ENCODE measurements around the gene DNAH8.

The DNAH8 gene

DNA sequence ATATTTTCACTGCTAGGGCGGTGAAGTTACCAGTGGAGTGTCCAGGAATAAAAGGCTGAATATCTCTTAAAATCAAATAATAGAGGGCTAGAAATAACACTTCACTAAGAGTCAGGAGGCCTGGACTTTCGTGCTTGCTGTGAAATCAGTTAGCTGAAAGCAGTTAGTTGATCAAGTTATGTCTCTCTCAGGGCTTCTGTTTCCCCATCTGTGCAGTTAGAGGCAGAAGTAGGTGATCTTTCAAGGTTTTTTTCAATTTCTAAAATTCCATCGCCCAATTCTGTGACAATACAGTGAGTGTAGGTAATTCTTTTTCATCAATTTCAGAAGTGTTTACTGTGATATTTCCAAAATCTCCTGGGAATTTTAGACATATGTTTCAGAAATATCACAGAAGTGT lies 260.9 kb downstream of the DNAH8 start:
- no peak for DNase-seq

DNA sequence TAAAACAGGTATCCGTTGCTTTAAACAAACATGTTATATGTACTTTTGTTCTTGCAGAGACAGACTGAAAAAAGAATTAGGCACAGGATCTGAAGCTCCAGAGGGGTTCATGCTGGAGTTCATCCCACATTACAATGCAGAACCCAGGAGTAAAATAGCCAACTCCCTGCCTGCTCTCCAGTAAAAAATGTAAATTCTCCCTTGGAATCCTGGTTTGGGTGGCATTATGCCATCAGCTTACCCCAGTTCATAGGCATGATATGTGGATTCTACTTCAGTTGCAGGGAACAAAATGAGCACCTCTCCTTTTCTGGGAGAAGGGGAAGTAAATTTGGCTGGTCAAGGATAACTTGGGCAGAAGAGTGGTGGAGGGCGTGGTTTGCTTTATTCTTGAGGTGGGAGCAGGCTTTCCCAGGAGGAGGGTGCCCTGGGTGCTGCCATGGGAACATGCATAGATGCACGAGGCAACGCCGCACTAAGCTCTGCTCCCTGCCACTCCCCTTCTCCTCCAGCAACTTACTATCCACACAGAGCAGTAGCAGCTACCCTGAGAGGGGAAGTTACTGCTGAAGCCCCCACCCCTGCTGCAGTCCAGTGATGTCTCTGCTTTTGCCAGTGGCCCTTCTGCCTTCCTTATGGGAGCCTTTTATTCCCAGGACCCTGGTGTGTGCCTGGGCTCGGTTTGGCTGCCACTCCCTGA lies 261.8 kb downstream of the DNAH8 start:
- DNase-seq: no peak

DNA sequence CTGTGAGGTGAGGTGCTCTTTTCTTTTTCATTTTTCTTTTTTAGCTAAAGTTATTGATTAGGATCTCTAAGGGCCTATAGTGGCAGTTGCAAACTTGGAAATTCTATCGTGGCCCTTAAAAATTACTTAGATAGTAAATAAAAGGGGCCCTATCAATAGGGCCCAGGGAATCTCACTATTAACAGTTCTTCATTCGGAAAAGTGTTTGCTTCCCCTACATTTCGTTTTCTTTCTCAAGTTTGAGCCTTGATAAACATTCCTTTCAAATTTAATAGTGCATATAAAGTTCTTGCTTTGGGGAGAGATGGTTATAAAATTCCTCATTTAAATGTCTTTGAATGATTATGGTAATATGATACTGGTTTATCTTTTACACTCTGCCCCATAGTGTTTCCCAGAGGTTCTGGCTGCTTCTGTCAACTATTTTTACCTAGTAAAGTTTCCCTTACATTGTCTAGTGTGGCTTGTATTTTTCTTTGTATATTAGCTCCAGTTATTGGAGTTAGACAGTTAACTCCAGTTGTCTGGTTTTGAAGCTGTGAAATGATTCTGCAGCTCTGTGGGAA lies 263.1 kb downstream of the DNAH8 start:
- DNase-seq: no peak

DNA sequence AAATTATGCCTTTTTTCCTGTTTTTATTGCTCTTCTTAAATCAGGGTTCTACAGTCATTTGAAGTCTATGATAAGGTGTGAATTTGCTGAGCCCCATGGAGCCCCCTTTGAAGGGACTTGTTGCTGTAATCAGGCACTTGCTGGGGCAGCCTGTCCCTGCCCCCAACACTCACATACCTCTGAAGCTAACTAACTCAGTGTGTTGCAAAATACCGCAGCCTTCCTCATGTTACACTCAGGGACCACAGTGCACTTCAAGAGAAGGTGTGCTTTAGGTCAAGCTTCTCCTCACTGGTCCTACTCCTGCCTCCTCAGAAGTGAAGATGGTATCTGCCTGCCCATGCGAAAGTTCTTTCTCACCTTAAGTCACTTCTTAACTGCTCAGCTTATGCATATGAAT lies 267.4 kb downstream of the DNAH8 start:
- DNase-seq: no peak

DNA sequence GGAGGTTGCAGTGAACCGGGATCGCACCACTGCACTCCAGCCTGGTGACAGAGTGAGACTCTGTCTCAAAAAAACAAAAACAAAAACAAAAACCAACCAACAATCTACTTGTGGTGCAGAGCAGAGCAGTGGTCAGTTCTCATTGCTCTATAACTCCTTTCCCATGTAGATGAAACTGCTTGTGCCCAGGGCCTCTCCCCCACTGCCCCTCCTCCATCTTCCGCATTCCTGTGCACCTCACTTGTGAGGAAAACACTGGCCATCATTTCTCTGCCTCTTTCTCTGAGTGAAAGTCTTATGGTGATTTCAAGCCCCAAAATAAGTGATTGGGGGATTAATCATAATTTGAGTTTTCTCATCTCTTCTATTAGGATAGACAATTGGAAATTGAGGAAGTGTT lies 269.6 kb downstream of the DNAH8 start:
- DNase-seq: no peak

DNA sequence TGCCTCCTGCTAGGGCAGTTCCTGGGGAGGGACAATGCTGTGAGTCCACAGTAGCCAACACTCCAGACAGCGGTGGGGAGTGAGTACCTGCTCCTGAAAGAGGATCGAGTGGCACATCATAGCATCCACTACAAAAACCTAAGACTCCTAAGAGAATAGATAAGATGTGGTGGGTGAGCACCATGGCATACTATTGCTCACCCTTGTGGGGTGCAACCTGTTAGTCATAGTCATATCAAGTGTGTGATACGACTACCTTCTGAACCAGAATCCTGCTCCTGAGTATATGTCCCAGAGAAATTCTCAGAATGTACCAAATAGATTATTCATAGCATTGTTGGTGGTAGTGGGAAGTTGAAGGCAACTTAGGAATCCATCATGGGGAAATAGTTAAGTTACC lies 270.7 kb downstream of the DNAH8 start:
- DNase-seq: no peak

DNA sequence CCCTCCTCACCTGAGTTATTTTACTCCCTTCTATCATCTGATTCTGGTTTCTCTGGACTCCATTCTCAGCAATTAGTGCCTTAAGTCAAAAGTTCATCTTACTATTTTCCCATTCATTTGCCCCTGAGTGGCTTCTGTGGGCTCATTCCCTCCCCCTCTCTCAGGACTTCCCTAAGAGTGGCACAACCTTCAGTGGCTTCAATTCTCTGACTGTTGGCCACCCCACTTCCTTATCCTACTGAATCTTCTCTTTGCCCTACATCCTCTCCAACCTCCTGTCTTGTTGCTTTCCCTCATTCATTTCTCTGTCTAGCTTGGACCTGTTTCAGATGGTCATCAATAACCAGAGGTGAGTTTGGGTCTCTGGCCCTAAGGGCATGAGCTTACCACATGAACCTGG lies 272.4 kb downstream of the DNAH8 start:
- no peak for DNase-seq

DNA sequence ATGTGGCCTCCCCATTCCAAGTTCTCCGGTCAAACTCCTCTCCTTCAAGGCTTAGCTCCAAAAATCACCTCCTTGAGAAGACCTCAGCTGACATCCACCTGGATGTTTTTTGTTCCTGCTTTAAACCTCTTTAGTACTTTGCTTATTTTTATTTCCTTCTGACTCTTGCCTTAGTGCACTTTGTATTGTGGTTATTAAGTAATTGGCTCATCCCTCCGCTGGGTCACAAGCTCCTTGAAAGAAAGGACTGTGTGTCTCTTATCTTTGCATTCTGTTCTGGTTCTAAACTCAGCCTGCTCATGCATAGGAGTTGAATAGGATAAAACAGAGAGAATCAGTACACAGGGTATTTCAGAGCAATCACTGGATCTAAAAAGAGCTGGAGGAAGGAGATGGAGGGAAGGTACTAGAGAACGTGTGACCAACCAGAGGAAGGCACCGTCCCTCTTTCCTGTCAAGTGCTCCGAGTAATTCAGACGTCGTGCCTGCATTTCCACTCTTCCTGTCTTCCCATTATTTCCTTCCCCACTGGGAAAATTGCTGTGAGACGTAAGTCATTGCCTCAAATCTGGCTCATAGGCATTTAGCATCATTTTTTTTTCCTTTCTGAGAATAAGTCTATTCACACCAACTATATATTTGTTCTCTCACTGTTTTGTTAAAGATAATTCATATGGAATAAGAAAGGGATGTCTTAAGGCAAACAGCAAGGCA lies 273.8 kb downstream of the DNAH8 start:
- DNase-seq: no peak

DNA sequence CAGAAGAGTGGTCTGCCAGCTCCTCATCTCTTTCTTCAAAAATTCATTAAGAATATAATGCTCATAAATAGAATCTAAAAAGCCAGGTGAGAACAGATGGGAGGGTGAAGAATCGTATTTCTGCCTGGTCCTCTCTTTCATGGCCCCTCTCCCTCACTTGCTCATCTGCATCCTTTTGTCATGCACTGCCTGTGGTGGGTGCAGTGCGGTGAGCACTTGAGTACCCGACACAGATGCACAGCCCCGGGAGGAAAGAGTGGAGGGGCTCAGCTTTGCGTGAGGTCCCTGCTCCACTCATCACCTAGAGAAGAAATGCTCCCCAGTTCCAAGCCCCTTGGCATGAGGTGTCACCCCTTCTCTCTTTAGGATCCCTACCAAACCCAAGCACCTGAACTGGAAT lies 275.4 kb downstream of the DNAH8 start:
- DNase-seq: no peak

DNA sequence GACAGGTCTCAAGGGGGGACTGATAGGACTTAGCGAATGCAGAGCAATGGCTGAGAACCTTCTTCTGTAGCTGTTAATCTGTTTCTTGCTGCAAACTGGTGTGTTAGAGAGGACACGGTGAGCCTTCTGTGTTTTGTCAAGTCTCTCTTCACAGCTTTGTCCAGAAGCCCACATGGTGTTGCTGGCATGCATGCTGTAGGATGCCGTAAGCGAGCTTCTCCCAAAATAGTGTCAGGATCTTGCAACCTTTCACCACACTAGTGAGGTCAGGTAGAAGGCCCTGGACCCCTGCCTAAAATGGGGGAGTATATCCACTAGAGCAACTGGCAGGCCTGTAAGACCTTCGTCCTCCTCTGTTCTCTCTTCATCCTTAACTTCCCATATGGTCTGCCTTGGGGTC lies 281.6 kb downstream of the DNAH8 start:
- DNase-seq: no peak

DNA sequence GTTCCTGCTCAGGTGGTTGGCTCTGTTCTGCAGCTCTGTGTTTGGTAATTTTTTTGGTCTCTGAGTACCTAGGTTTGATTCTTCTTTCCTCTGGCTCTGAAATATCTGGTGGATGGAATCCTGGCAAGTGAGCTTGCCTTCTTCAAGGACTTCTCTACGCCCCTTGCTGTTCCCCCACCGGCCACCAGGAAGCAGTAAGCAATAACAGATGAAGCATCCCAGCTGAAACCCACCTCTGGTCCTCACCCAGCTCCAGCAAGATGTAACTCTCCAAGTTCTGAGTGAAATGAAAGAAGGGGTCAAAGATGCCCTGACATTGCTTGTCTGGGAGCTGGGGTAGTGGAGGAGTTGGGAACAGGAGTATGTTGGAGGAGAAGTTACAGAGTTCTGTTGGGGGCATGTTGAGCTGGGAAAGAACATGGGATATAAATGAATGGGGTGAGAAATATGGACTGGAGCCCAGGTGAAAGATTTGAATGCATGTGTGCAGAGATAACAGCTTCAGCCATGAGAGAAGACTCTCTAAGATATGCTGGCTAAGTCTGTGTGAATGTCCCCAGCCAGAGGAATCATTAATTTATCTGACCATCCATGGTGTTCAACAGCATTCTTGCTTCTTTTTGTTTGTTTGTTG lies 282.1 kb downstream of the DNAH8 start:
- DNase-seq: no peak

DNA sequence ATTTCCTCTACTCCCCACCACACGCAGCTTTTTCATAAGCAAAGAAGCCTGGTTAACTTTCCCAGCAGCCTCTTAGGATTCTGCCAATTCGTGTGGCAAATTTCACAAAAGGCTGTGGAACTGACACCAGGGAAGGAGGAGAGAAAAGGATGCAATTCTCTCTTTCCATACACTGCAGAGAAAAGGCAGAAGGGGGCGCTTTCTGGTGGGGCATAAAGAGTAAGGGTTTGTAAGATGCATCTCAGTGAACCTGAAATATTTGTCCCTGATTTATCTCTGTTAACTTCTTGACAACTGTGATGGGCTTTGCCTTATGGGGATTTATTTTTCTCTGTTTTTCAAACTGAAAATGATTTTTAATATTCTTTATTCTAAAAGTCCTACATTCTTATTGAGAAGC lies 288.0 kb downstream of the DNAH8 start:
- DNase-seq: no peak

DNA sequence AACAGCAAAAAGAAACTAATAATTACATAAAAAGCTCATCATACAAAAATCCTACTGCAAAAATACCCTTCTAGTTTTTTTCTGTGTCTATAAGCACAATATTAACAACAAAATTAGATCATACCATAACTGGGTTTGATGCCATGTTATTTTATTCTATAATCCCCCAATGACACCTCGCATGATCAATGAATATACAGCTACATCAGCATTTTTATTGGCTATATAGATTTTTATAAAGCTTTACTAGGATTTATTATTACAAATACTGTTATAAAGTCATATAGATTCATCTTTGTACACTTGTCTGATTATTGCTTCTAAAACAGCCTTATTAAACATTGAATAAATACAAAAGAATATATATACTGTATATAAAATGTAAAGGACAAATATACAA lies 288.4 kb downstream of the DNAH8 start:
- no peak for DNase-seq

DNA sequence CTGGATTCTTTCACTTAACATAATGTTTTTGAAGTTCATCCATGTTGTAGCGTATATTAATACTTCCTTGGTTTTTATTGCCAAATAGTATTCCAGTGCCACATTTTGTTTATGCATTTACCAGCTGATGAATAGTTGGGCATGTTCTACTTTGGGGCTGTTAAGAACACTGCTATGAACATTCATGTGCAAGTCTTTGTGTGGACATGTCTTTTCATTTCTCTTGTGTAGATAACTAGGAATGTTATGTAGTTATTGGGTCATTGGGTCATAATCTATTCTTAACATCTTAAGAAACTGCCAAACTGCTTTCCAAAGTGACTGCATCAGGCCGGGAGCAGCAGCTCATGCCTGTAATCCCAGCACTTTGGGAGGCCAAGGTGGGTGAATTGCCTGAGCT lies 289.7 kb downstream of the DNAH8 start:
- no peak for DNase-seq

DNA sequence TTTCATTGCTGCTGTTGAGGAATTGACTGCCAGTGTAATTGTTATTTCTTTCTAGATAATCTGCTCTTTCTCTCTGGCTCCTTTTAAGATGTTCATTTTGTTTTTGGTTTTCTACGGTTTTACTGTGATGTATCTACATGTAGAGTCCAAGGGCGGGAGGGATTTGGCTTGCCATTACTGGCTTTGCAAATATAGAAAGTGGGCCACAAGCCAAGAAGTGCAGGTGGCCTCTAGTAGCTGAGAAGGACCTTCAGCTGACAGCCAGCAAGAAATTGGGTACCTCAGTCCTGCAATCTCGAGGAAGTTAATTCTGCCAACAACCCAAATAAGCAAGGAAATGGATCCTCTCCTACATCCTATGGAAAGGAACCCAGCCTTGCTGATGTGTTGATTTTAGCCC lies 290.7 kb downstream of the DNAH8 start:
- no peak for DNase-seq

DNA sequence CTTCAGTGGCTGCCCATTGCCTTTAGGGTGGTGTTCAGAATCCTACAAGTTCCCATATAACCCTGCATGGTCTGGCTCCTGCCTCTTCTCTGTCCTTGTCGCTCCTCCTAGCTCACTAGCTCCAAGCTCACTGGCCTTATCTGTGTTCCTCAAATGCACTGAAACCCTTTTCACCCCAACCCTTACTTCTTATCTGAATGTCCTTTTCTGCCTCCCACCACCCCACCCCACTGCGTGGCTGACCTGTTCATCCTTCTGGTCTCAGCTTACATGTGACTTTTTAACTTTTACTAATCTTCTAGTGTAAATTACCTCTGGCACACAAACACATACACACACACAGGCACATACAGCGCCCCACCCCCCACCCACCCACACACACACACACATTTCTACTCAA lies 292.5 kb downstream of the DNAH8 start:
- no peak for DNase-seq

DNA sequence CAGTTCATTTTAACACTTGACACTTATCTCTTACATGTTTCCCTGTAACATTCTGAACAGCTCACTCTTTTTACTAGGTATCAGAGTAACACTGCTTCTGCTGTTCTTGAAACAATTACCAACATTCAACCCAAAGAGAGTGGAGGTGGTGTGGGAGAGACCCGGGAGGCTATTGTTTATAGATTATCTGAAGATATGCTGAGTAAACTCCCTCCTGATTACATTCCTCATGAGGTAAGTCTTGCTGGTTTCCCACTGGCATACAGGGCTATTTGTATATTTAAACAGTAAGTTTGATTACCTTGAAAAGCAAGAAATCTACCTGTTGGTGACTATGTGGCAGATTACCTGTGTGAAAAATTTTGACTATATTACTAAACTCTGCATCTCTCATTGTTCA lies 293.6 kb downstream of the DNAH8 start:
- DNase-seq: no peak

DNA sequence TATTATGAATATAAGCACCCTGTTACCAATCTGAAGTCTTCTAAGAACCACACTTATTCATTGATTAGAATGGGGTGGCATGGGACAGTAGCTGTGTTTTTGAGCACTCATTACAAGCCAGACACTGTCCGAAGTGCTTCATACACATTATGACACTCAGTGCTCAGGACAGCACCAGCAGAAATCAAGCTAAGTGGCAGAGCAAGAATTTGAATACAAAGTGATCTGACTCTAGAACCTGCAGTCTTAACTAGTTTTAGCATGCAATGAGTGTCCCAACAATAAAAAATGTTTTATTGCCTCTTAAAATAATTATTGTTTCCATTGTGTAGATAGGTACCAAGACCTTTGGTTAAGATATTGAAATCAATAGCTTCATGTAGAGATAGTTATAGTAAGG lies 294.4 kb downstream of the DNAH8 start:
- no peak for DNase-seq

DNA sequence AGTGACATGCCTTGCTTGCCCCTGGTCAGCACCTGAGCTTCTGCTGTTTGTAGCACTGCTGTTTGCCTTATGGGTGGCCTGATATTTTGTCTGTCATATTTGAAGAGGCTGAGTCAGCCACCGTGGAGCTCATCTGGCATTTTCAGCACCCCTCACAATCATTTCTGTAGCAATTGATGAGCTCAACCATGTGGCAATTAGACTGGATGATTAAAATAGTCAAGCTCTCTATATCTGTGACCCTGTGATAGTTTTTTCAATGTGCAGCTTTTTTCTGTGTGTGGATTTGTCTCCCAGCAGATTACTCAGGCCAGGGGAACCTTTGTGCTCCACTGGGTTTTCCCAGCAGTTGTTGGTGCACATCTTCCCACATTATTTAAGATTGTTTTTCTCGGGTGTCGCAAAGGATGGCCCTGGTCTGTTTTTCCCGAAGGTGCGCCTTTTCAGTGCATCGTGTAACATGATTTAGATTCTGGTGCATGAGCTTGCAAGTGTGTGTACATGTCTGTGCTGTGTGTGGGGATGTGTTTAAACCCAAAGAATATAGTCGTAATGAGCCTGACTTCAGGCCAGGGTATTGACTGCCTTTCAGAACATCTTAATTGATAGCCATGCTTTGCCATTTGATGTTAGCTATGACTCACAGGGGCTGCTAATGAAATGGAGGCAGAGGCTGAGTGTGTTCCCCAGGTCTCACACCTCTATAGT lies 301.9 kb downstream of the DNAH8 start:
- no peak for DNase-seq

DNA sequence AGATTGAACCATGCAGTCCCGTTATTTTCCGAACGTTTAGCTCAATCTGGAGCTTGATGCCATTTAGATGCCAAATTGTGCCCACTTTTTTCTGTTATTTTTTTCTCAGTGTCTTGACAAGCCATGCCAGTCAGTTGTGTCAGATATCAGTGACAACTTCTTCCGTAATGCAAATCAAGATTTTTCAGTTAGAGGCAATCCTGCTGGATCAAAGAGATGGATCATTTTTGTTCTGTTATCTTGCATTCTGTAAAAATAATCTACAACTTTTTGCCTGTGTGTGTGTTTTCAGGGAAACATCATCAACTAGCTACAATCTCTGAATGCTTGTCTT lies 302.4 kb downstream of the DNAH8 start:
- DNase-seq: no peak

DNA sequence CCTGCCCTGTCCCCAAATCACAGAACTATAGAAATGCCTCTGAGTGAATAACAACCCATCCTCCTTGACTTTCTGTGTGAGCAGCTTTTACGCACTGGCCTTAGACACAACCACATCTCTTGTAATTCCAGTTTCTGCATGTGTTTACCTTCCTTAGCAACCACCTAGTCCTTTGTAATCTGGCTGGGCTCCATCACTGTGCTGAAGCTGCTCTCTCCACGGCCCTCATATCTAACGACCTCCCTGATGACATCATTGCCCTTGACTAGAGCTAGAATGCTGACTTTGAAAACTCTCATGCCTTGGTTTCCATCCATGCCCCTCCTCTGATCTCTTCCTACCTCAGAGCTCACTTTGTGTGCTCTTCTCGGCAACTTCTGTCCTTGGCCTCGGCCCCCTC lies 303.0 kb downstream of the DNAH8 start:
- no peak for DNase-seq

DNA sequence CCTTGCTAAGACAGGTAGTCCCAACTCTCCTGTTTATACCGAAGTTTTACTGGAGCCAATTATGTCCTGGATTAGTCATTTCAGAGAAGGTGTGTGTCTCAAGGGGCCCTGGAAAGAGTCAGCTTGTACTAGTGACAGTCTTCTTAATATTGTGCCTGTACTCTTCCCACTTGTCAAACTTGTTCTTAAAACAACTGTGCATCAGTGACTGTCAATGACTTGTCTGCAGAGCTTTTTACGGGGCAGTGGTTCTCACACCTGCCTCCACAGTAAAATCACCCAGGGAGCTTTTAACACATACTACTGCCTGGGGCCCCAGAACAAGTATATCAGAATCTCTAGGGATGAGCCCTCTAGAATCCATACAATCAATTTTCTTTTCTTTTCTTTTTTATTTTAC lies 305.0 kb downstream of the DNAH8 start:
- DNase-seq: no peak

DNA sequence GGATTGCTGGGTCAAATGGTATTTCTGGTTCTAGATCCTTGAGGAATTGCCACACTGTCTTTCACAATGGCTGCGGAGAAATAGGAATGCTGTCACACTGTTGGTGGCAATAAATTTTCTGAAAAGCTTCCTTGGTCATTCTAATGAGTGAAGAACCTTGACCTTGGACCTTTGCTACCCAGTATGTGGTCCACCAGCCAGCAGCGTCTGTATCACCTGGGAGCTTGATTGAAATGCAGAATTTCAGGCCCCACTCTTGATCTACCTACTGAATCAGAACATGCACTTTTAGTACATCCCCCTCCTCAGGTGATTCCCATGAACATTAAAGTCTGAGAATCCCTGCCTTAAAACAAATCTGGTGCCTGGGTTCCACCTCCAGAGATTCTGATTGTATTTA lies 305.9 kb downstream of the DNAH8 start:
- no peak for DNase-seq

DNA sequence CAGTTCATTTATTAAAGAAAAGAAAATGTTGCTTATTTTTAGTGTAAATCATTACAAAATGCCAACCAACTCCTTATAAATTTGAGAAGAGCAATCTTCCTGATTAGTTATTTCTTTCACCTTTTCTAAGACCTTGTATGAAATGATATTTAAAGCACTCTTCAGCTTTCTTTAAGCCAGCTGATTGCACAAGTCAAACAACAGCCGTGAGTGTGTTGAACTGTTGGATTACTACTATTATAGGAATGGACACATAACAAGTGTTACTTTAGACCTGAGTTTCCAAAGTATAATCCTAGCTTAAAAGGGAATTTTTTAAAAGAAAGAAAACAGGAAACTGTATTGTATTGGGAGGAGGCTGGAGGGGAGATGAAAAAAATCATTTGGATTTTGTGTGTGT lies 306.7 kb downstream of the DNAH8 start:
- DNase-seq: no peak
